Mammary epithelial cell (primary cell): ENCODE results near the gene FOXD4.
"Not testable (repeated sequence)": the region's sequence is repeated elsewhere in the genome, so short reads cannot be mapped to it uniquely, and the experiment has no call there.

ENCODE experiments used
- EZH2 ChIP-seq: IDR thresholded peaks from 2 replicates; pipeline ENCODE4 v1.6.1; 2012; ENCODE audit warnings: low read length, inconsistent platforms, borderline replicate concordance
- TF ChIP-seq, protein P1 (sequence below), 2 donors: IDR thresholded peaks in 1 of 2; conservative IDR thresholded peaks in 1 of 2; 2 replicates each; pipeline ENCODE4 v1.5.1; 2011 to 2012; ENCODE audit warnings: inconsistent platforms in 2 of 2, low read length in 2 of 2, mild to moderate bottlenecking in 2 of 2, control low read depth in 1 of 2, low read depth in 1 of 2; ENCODE audit not compliant: insufficient read depth in 1 of 2; ENCODE audit errors: extremely low read depth in 1 of 2

DNA sequence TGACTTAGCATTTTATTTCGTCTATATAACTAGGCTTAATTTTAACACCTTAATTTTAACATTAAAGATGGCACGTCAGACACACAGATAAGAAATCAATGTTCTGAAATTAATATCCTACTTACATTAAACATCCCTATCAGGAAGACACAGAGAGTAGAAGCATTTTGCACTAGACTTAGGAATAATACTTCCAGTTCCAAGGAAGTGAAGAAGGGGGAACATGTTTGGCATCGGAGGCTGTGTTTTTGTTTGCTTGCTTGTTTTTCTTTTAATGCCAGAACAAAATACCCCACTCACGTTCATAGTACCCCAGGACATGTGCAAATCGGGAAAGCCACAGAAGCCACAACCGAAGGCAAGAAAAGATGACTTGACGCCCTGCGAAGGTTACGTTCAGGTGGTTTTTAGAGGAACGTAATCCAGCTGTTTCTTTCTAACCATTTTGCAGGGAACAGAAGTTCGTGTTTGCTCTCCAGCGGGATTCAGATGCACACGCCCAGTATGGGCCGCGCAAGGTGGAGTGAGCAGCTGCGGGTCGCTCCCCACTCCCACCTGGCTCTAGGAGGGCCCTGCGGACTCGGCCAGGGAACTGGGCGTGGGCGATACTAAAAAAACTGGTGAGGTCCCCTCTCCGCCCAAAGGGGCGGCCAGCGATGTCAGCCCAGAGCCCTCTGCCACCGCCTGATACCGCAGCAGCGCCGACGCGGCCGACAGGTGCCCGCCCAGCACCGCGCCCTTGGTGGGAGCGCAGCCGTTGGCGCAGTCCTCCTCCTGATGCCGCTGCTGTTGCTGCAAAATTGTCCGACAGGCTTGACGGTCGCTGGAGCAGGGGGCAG is 1.8 kb downstream of the FOXD4 start:
- TF ChIP-seq EZH2: peak; percentile 29
- TF ChIP-seq, protein P1, sequence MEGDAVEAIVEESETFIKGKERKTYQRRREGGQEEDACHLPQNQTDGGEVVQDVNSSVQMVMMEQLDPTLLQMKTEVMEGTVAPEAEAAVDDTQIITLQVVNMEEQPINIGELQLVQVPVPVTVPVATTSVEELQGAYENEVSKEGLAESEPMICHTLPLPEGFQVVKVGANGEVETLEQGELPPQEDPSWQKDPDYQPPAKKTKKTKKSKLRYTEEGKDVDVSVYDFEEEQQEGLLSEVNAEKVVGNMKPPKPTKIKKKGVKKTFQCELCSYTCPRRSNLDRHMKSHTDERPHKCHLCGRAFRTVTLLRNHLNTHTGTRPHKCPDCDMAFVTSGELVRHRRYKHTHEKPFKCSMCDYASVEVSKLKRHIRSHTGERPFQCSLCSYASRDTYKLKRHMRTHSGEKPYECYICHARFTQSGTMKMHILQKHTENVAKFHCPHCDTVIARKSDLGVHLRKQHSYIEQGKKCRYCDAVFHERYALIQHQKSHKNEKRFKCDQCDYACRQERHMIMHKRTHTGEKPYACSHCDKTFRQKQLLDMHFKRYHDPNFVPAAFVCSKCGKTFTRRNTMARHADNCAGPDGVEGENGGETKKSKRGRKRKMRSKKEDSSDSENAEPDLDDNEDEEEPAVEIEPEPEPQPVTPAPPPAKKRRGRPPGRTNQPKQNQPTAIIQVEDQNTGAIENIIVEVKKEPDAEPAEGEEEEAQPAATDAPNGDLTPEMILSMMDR (conservative IDR thresholded peaks at IDR 0.05 in 1 of 2, IDR thresholded peaks at IDR 0.05 in 1 of 2; ENCODE audit: extremely low read depth in 1 of 2, insufficient read depth in 1 of 2, low read depth in 1 of 2, low read length in 2 of 2): not testable (repeated sequence)
